ENCODE measurements around the gene IDS.
A peak's percentile ranks its signal among the peaks of the same experiment; 100 is the strongest.
"Not testable (repeated sequence)": the region's sequence is repeated elsewhere in the genome, so short reads cannot be mapped to it uniquely, and the experiment has no call there.

The IDS gene

DNA sequence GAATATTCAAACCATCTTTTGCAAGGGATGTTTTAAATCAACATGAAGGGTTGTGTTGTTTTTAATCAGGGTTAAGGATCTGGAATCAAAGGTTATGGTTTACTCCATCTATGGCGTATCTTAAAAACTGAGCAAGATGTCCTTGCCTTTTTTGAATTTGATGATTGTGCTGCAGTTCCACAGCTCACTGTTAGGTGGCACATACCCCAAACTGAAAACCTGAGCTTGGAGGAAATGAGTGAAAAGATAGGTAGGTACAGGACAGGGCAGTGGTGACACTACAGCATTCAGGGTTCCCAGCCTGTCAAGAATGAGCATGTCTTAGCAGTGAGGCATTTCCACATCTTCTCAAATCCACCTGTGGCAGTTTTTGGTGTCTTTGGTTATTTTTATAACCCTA is 22.6 kb upstream of the IDS start:
- DNase-seq (ENCODE audit: low read depth) = no peak

GRCh38 chrX:149526318-149527033 is 21.4 kb upstream of the IDS start:
- DNase-seq (ENCODE audit: low read depth) = not testable (repeated sequence)

GRCh38 chrX:149525903-149526302 is 20.8 kb upstream of the IDS start:
- DNase-seq (ENCODE audit: low read depth) = not testable (repeated sequence)

- not testable (repeated sequence) for DNase-seq (ENCODE audit: low read depth)
These were observed 20.3 kb upstream of the IDS start for GRCh38 chrX:149525389-149525788.

DNA sequence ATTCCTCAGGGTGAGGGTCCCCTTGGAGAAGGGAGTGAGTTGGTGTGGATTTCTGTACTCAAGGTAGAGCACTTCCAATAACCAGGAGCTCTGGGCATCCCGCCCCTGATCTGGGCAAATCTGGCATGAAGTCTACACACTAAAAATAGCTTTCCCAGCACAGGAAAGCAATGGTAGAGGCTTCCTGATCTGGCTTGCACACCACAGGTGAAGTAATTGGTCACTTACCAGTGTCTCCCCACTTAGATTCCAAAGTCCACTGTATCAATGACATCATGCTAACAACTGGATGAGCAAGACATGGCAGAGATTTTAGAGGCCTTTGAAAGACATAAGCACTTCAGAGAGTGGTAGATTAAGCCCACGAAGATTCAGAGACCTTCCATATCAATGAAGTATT is 17.8 kb upstream of the IDS start:
- DNase-seq (ENCODE audit: low read depth) = no peak

DNA sequence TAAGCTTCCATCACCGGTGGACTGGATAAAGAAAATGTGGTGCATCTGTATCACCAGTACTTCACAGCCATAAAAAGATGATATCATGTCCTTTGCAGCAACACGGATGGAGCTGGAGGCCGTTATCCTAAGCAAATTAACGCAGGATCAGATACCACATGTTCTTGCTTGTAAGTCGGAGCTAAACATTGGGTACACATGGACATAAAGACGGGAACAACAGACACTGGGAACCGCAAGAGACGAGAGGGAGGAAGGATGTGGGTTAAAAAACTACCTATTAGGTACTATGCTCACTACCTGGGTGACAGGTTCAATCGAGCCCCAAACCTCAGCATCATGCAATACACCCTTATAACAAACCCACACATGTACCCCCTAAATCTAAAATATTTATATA is 16.3 kb upstream of the IDS start:
- no peak for DNase-seq (ENCODE audit: low read depth)

DNA sequence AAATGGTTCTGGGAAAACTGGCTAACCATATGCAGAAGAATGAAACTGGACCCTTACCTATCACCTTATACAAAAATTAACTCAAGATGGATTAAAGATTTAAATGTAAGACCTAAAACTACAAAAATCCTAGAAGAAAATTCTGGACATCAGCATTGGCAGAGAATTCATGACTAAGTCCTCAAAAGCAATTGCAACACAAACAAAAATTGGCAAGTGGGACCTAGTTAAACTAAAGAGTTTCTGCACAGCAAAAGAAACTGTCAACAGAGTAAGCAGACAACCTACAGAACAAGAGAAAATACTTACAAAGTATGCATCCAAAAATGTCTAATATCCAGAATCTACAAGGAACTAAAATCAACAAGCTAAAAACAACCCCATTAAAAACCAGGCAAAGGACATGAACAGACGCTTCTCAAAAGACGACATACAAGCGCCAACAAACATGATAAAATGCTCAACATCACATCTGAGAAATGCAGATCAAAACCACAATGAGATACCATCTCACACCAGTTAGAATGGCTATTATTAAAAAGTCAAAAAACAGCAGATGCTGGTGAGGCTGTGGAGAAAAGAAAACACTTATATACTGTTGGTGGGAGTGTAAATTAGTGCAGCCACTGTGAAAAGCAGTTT is 15.7 kb upstream of the IDS start:
- DNase-seq (ENCODE audit: low read depth) = not testable (repeated sequence)

DNA sequence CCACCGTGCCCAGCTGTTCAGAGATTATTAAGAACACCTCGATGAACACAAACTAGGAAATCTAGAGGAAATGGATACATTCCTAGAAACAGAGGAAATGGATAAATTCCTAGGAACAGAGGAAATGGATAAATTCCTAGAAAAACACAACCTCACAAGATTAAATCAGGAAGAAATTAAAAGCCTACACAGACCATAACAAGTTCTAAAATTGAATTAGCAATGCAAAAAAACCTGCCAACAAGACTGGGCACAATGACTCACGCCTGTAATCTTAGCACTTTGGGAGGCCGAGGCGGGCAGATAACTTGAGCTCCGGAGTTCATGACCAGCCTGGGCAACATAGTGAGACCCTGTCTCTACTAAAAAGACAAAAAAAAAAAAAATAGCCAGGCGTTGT is 13.1 kb upstream of the IDS start:
- DNase-seq (ENCODE audit: low read depth) = no peak

DNA sequence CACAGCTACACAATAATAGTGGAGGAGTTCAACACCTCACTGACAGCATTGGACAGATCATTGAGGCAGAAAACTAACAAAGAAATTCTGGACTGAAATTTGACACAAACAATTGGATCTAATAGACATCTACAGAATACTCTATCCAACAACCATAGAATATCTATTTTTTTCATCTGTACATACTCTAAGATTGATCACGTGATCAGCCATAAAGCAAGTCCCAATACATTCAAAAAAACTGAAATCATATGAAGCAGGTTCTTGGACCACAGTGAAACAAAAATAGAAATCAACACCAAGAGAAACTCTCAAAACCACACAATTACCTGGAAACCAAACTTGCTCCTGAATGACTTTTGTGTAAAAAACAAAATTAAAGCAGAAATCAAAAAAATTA is 12.2 kb upstream of the IDS start:
- no peak for DNase-seq (ENCODE audit: low read depth)

GRCh38 chrX:149516604-149517003 is 11.5 kb upstream of the IDS start:
- DNase-seq (ENCODE audit: low read depth) = no peak

GRCh38 chrX:149515954-149516602 is 11.0 kb upstream of the IDS start:
- no peak for DNase-seq (ENCODE audit: low read depth)

DNA sequence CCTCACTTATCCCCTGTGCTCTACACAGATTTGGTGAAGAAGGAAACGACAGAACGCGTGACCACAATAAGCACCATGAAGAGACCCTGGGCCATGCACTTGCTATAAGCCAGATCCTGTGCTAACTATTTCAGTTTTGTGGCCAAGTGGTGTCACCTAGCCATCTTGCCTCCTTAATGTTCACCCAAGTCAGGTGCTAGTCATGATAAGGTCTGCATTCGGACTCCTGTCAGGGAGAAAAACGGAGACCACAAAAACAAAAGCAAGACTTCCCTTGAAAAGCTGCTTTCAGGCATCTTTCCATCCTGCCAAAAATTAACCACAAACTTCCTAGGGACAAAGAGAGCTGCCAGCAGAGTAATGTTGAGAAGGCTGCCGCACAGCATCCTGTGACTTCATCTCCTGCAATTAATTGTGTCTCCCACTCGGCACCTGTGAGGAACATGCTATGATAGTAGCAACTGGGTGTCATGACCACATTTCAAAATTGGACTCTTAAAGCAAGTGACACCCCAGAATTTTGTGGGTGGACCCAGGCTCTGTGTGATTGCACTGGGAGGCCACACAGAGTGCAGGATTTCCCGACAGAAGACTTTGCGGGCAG is 8.8 kb upstream of the IDS start:
- DNase-seq (ENCODE audit: low read depth) = no peak

DNA sequence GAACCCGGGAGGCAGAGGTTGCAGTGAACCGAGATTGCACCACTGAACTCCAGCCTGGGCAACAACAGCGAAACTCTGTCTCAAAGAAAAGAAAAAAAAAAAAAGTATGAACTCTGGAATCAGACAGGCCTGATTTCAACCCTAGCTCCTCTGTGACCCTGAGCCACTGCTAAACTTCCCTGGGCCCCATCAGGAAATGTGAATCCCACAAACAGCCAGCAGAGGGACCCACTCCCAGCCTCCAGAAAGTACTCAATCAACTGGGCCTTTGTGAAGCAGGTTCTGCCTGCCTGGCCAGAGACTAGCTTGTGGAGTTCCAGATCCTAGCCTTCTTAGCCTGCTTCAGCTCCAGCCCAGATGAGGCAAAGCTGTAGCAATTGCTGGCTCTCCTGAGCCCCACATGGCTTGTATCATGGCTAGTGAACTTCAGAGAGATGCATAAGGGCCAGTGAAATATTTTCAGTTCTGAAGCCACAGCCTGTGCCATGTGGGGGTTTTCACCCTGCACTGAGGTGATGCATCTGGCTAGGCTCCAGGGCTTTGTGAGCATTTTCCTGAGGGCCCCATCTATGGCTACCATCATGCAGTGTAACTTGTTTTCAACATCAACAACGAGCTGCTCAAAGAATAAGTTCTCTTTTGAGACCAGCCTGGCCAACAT is 7.2 kb upstream of the IDS start:
- peak; percentile 27 for DNase-seq (ENCODE audit: low read depth)

- no peak for DNase-seq (ENCODE audit: low read depth)
These were observed 6.0 kb upstream of the IDS start for GRCh38 chrX:149511081-149511480.

- no peak for DNase-seq (ENCODE audit: low read depth)
These were observed 5.3 kb upstream of the IDS start for GRCh38 chrX:149510386-149510785.

DNA sequence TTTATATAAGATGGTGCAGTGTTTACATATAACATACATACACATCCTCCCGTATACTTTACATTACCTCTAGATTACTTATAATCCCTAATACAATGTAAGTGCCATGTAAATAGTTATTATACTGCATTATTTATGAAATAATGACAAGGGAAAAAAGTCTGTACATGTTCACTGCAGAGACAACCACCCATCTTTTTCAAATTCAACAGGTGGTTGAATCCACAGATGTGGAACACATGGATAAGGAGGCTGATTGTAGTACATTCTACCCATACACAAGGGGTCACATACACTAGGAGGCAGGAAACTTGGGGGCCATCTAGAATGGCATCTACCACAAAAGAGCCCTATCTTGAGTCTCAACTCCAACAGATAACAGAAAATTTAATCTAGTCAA is 3.4 kb upstream of the IDS start:
- DNase-seq (ENCODE audit: low read depth) = no peak

DNA sequence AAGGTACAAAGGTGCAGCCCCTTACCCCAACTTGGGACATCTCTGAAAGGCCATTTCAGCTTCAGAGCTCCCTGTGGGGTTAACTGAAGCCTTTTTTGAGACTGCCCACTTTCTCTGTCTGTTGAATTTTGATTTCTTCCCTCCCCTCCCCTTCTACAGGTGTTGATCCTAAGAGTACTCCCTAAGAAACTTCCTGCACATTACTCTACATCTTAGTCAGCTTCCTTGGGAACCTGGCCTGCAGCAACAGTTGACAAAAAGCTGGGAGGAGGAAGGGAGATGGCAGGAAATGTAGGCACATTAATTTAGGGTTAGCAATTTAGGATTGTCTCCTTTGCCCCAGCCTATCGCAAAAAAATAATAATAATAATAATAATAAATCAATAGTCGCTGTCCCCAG is 1.2 kb upstream of the IDS start:
- no peak for DNase-seq (ENCODE audit: low read depth)

GRCh38 chrX:149505671-149506070 is 565 bp upstream of the IDS start:
- DNase-seq (ENCODE audit: low read depth) = no peak

DNA sequence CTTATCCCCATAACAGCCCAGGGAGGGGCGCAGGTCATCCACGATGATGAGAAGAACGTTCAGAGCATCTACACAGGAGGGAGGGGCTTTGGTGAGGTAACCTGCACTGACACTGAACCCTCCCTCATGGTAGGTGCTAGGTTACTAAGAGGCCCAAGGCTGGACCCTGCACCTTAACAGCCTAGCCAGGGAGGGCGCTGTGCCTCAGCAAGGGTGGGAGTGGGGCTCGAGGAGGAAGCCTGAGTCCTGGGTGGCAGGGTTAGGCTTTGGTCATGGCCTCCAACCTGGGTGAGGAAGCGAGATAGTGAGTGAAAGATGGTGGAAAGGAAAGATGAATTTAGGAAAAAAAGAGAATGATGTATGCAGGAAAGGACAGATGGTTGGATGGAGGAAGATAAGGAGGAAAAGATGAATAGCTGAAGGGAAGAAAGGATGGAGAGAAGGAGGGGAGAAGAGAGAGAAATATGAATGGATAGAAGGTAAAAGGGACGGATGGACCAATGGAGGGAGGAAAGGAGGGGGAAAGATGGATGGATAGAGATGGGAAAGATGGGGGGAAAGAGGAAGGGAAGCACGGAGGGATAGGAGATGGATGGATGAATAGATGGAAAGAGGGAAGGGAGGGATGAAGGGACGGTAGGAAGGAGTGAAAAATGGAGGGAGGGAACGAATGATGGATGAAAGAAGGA is 736 bp downstream of the IDS start:
- DNase-seq (ENCODE audit: low read depth) = peak; percentile 27

DNA sequence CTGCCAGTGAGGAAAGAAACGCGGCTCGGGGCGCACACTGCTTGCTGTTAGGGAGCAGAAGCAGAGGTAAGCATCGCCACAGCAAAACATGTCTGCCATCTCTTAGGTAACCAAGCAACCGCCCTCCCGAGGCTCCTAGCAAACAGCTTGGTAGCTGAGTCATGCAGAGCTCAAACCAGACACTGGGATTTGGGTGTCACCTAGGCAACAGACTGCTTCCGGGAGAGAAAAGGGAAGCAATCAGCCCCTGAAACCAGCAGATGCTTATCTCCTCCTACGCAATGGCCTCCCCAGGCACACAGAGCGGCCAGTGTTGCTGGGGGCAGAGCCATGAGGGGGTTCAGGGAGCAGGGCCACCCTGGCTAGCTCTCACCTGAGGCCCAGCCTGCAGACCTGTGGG is 1.7 kb downstream of the IDS start:
- peak; percentile 45 for DNase-seq (ENCODE audit: low read depth)

DNA sequence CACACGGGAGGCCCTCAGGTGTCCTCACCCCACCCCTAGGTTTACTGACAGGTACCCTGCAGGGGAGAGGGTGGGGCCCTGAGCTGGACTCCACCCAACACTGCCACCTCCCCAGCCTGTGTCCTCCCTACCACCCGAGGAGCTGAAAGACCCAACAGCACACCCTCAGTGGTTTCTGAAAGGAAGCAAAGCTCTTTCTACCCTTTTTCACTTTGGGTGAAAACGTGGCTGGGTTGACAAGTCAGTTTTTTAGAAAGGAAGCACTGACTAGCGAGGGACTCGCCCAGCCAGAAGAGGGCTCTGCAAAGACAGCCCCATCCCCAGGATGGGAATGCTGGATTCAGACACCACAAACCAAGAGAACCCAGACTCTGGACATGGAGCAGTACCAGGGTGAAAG is 2.2 kb downstream of the IDS start:
- DNase-seq (ENCODE audit: low read depth) = not testable (repeated sequence)

DNA sequence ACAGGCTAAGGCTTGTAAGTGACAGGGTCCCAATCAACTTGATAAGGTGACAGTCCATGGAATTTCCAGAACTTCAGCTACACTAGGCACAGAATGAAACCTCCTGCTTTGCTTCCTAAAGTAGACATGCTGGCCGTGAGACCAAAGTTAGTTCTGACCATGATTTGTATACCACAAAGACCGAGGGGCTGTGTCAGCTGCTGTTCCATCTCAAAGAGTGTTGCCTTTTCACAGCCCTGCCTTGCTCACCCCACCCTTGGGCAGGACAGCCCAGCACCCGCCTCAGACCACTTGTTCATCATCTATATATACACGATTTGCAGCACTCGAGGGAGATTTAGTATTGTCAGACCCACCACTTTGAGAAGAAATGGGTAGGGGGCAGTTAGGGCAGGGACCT is 5.3 kb downstream of the IDS start:
- DNase-seq (ENCODE audit: low read depth) = no peak

Data from activated gamma-delta T cell treated with anti-CD3 and anti-CD28 coated beads, Interleukin-2, amount 50 U/mL, for 16 hours (primary cell).